K562 (cell line): ENCODE results near the gene ANKRD1. TPM values are rescaled to one million over a fixed set of nuclear protein-coding genes. Genes with fewer than 3 reads are reported as not detected.

Source experiments
- CREB3L1 ChIP-seq: fragments of 450-650 bp; IDR thresholded peaks from 2 replicates; pipeline ENCODE4 v1.6.1; 2014; ENCODE audit warnings: low read depth, mild to moderate bottlenecking, moderate library complexity, borderline replicate concordance
- CTCF ChIP-seq, 3 experiments: IDR thresholded peaks in 2 of 3; conservative IDR thresholded peaks in 1 of 3; 2 replicates each; pipeline ENCODE4 v1.5.1; 2011 to 2012; ENCODE audit warnings: low read length in 3 of 3, mild to moderate bottlenecking in 3 of 3, control low read depth in 2 of 3, improper control_type of control experiment in 1 of 3, inconsistent platforms in 1 of 3, low read depth in 1 of 3, mixed read lengths in 1 of 3, moderate library complexity in 1 of 3; ENCODE audit not compliant: insufficient read depth in 2 of 3
- ESRRB ChIP-seq: fragments of 250-450 bp; sonication (Bioruptor Pico); IDR thresholded peaks from 2 replicates; pipeline ENCODE4 v1.5.0; 2020; ENCODE audit warnings: mild to moderate bottlenecking, moderate library complexity, borderline replicate concordance
- GTF2E2 ChIP-seq: fragments of 200-800 bp; sonication (Bioruptor generic); IDR thresholded peaks from 2 replicates; pipeline ENCODE4 v1.6.1; 2016; ENCODE audit warnings: missing genetic modification characterization, missing compliant biosample characterization
- GTF3C2 ChIP-seq: IDR thresholded peaks from 3 replicates; pipeline ENCODE4 v1.6.1; 2011; ENCODE audit warnings: borderline replicate concordance, mild to moderate bottlenecking, moderate library complexity; ENCODE audit not compliant: insufficient read length; ENCODE audit errors: extremely low read depth
- HEY1 ChIP-seq: fragments of 250-450 bp; sonication (Bioruptor Pico); IDR thresholded peaks from 2 replicates; pipeline ENCODE4 v1.5.0; 2020; ENCODE audit warnings: mild to moderate bottlenecking, moderate library complexity, borderline replicate concordance
- IFI16 ChIP-seq: fragments of 250-450 bp; sonication (Bioruptor Pico); IDR thresholded peaks from 2 replicates; pipeline ENCODE4 v2.1.2; 2022; ENCODE audit warnings: mild to moderate bottlenecking, inconsistent platforms
- MBD2 ChIP-seq: sonication (generic); IDR thresholded peaks from 2 replicates; pipeline ENCODE4 v1.6.1; 2016; ENCODE audit warnings: low read depth, borderline replicate concordance
- MEF2A ChIP-seq: IDR thresholded peaks from 2 replicates; pipeline ENCODE4 v1.6.1; 2011; ENCODE audit warnings: low read depth, mild to moderate bottlenecking, low read length, moderate library complexity; ENCODE audit not compliant: control insufficient read depth
- PKNOX1 ChIP-seq: fragments of 450-650 bp; IDR thresholded peaks from 2 replicates; pipeline ENCODE4 v1.6.1; 2016
- PML ChIP-seq: IDR thresholded peaks from 2 replicates; pipeline ENCODE4 v1.6.1; 2012; ENCODE audit warnings: low read length, inconsistent platforms
- PYGO2 ChIP-seq: fragments of 450-650 bp; IDR thresholded peaks from 2 replicates; pipeline ENCODE4 v1.6.1; 2016; ENCODE audit warnings: mild to moderate bottlenecking, missing genetic modification characterization, moderate library complexity, missing compliant biosample characterization
- SMC3 ChIP-seq: conservative IDR thresholded peaks from 2 replicates; pipeline ENCODE4 v1.6.1; 2011; ENCODE audit warnings: low read depth, low read length, improper control_type of control experiment; ENCODE audit not compliant: insufficient read depth
- SNIP1 ChIP-seq: fragments of 450-650 bp; IDR thresholded peaks from 2 replicates; pipeline ENCODE4 v1.7.1; 2017; ENCODE audit warnings: low read depth, mild to moderate bottlenecking
- TARDBP ChIP-seq: fragments of 450-650 bp; IDR thresholded peaks from 2 replicates; pipeline ENCODE4 v1.6.1; 2016
- TCF15 ChIP-seq: fragments of 250-450 bp; sonication (Bioruptor Pico); IDR thresholded peaks from 2 replicates; pipeline ENCODE4 v1.8.0; 2022; ENCODE audit warnings: moderate library complexity, mild to moderate bottlenecking, inconsistent platforms
- ZNF24 ChIP-seq: fragments of 450-650 bp; IDR thresholded peaks from 2 replicates; pipeline ENCODE4 v1.6.1; 2016
- ZNF3 ChIP-seq: fragments of 250-450 bp; sonication (Bioruptor Pico); IDR thresholded peaks from 2 replicates; pipeline ENCODE4 v1.5.0; 2021; ENCODE audit warnings: mild to moderate bottlenecking, moderate library complexity
- ZNF830 ChIP-seq: fragments of 250-450 bp; sonication (Bioruptor Pico); IDR thresholded peaks from 2 replicates; pipeline ENCODE4 v1.5.0; 2021; ENCODE audit warnings: mild to moderate bottlenecking
- polyA plus RNA-seq, 8 experiments: library from polyadenylated mRNA; depleted of rRNA in 4 of 8; stranded (reverse) in 5 of 8; unstranded in 3 of 8; fragments of >200 nt; fragmentation: Nextera tagmentation in 2 of 8; fragmentation: Illumina TruSeq in 1 of 8; extraction: Ambion mirVana in 2 of 8; extraction: Trizol in 1 of 8; gene quantifications; 2 replicates each; pipeline versions ENCODE4 v1.2.1 to v1.2.3, GENCODE V29; 2011 to 2014; ENCODE audit warnings: inconsistent platforms in 1 of 8, missing spikeins in 1 of 8
- total RNA-seq, 7 experiments: library from RNA; depleted of rRNA in 6 of 7; stranded (reverse); fragments of >200 nt in 6 of 7; fragmentation: Illumina TruSeq in 2 of 7; extraction: Trizol in 2 of 7; gene quantifications; 2 replicates each; pipeline versions ENCODE4 v1.2.1 to v1.2.3, GENCODE V29; 2011 to 2021; ENCODE audit warnings: low replicate concordance in 1 of 7

Gene ANKRD1
- total and polyA plus RNA-seq, 9 of the 15 experiments (the other 6 are each of a cell fraction or from before 2014, with no cell fraction given): not detected

GRCh38 chr10:90871279-90871765 lies 49.6 kb downstream of the ANKRD1 start (continued):
- TF ChIP-seq CREB3L1 (peak; percentile 46; the same call in 1 of the 2 replicates), IFI16 (CRISPR knock-in tag) (no peak), TARDBP (no peak), ZNF830 (no peak), ZNF24 (no peak), CTCF (IDR thresholded peaks at IDR 0.05 in 2 of 3, conservative IDR thresholded peaks at IDR 0.05 in 1 of 3; ENCODE audit: insufficient read depth in 2 of 3, low read depth in 1 of 3, low read length in 3 of 3) (peak; percentile 33 to 53 (median 48); a peak in 4 of 6 replicates), GTF3C2 (no peak), HEY1 (CRISPR knock-in tag) (no peak), GTF2E2 (tag) (0 out of 2 replicates have a peak, but pooled peaks have one; percentile 18), PKNOX1 (peak; percentile 27; the same call in 1 of the 2 replicates), SNIP1 (no peak), SMC3 (0 out of 2 replicates have a peak, but pooled peaks have one; percentile 14), MBD2 (no peak), TCF15 (CRISPR knock-in tag) (no peak), ZNF3 (no peak), ESRRB (CRISPR knock-in tag) (no peak), PYGO2 (tag) (no peak), PML (0 out of 2 replicates have a peak, but pooled peaks have one; percentile 15), MEF2A (no peak)
